Memory B cell (primary cell): ENCODE results near the gene AKNA.

Experiments used
- ATAC-seq: fragments of 150-1000 bp; cut with Tn5 transposase; 2 replicates; pipeline ENCODE4 v1.10.0; 2021; ENCODE audit warnings: low read depth, mild to moderate bottlenecking, moderate library complexity
- DNase-seq, 2 donors: peaks; one replicate each; pipeline ENCODE4 v3.0.0; 2022; ENCODE audit warnings: low spot score in 2 of 2
- H3K27ac Mint-ChIP-seq: one replicate; pipeline ENCODE4 v1.8.0; 2022; ENCODE audit warnings: mild to moderate bottlenecking, moderate library complexity, mixed read lengths
- H3K27me3 Mint-ChIP-seq: one replicate; pipeline ENCODE4 v1.8.0; 2022; ENCODE audit warnings: mixed read lengths
- H3K36me3 Mint-ChIP-seq: one replicate; pipeline ENCODE4 v1.8.0; 2022; ENCODE audit warnings: mild to moderate bottlenecking, mixed read lengths
- H3K4me1 Mint-ChIP-seq: one replicate; pipeline ENCODE4 v1.8.0; 2022; ENCODE audit warnings: mixed read lengths
- H3K4me3 Mint-ChIP-seq: one replicate; pipeline ENCODE4 v1.8.0; 2022; ENCODE audit warnings: mild to moderate bottlenecking, moderate library complexity, mixed read lengths
- H3K9me3 Mint-ChIP-seq: one replicate; pipeline ENCODE4 v1.8.0; 2022; ENCODE audit warnings: mixed read lengths

The AKNA gene

GRCh38 chr9:114300153-114300845 lies 87.5 kb downstream of the AKNA start:
- Mint-ChIP-seq H3K9me3 (peaks cover 6% of the 10 kb centered on the region), H3K4me3 (no peak overlapping the region), H3K27me3 (peaks cover 5% of the 10 kb centered on the region), H3K36me3 (no peaks in the 10 kb centered on the region), H3K4me1 (no peaks in the 10 kb centered on the region), H3K27ac (no peak overlapping the region)
- DNase-seq, result no peak
- no peak for ATAC-seq

DNA sequence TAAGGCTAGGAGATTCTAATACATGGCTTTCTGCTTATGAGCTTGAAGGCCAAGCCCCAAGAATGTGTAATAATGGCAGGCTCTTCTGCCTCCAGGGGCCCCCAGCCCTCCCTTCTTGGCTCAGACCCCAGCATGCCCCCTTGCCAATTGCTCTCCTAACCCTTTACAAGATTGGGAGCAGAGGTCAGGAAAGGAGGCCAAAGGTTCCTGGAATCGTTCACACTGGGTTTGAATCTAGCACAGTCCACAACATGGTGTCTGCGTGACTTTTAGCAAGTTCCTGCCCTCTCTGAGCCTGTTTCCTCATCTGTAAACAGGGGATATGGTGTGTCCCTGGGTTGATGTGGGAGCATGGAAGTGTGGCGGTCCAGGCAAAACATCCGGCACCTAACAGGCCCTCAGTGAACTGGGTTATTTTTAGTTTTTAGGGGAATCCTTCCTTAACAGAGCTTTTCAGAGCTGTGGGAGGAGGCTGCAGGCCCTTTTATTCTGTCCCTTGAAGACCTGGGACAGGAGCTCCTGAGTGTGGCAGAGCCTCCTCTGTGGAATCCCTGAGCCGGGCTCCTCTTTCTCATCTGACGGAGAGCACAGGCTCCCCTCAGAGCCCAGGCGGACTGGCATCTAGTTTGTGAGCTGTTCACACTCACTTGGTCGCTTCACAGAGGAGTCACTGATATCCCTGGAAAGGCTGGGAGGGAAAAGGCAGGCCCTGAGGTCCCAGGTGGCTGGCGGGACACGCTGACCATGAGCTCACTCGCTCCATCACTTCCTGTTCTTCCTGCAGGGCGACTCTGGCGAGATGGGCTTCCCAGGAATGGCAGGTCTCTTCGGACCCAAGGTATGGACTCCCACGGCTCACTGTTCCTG lies 88.3 kb downstream of the AKNA start:
- H3K27ac Mint-ChIP-seq, result no peak overlapping the region
- no peaks in the 10 kb centered on the region for H3K36me3 Mint-ChIP-seq
- ATAC-seq (no peak), DNase-seq (no peak)
- no peak overlapping the region for H3K4me3 Mint-ChIP-seq
- peaks cover 5% of the 10 kb centered on the region for H3K27me3 Mint-ChIP-seq
- H3K9me3 Mint-ChIP-seq, result peaks cover 10% of the 10 kb centered on the region
- no peaks in the 10 kb centered on the region for H3K4me1 Mint-ChIP-seq

GRCh38 chr9:114296338-114296737 lies 91.4 kb downstream of the AKNA start:
- H3K27ac Mint-ChIP-seq, result no peak overlapping the region
- DNase-seq (no peak), ATAC-seq (no peak)
- peaks cover 3% of the 10 kb centered on the region for H3K27me3 Mint-ChIP-seq
- H3K9me3 Mint-ChIP-seq, result peaks cover 10% of the 10 kb centered on the region
- no peaks in the 10 kb centered on the region for H3K4me1 Mint-ChIP-seq
- H3K36me3 Mint-ChIP-seq, result no peaks in the 10 kb centered on the region
- H3K4me3 Mint-ChIP-seq, result no peak overlapping the region

DNA sequence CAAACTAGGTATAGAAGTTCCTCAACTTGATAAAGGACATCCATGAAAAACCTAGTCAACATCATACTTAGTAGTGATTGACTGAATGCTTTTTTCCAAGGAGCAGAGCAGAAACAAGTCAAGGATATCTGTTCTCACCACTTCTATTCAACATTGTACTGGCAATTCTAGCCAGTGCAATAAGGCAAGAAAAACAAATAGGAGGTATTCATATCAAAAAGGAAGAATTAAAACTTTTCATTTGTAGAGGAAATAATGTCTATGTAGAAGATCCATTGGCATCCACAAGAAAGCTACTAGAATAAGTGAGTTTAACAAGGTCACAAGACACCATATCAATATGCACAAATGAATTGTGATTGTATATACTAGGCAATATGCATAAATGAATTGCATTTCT lies 93.1 kb downstream of the AKNA start:
- DNase-seq, result no peak
- no peak for ATAC-seq
- peaks cover 6% of the 10 kb centered on the region for H3K27me3 Mint-ChIP-seq
- no peaks in the 10 kb centered on the region for H3K36me3 Mint-ChIP-seq
- peaks cover 10% of the 10 kb centered on the region for H3K9me3 Mint-ChIP-seq
- no peak overlapping the region for H3K27ac Mint-ChIP-seq
- H3K4me1 Mint-ChIP-seq, result peaks cover 4% of the 10 kb centered on the region
- H3K4me3 Mint-ChIP-seq, result no peak overlapping the region

DNA sequence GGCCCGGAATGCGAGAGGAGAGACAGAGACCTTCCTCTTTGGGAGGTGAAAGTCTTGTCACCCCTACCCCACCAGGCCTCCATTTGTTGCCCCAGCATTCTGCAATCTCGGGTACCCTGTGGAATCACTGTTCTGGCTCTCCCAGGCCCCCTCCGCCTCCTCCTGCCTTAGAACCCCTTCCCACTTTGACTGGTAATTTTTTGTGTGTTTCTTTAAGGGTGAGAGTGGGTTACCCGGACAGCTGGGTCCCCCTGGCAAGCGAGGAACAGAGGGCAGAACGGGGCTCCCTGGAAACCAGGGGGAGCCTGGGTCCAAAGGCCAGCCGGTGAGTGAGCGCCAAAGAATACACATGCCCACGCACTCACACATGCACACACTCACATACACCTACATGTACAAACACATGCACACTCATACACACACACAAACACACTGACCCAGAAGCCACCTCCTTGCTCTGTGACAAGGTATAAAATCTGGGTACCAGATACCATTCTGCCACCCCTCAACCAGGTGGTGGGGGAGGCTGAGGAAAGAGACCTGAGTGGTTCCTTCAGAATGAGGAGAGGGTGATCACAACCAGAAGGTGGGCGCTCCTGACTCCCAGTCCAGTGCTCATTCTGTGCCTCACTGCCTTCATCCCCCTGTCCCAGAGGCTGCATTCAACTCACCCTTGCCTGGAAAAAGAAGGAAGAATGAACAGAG lies 95.7 kb downstream of the AKNA start:
- Mint-ChIP-seq H3K4me3 (no peak overlapping the region), H3K4me1 (peaks cover 4% of the 10 kb centered on the region), H3K27ac (no peak overlapping the region), H3K9me3 (peaks cover 10% of the 10 kb centered on the region), H3K36me3 (no peaks in the 10 kb centered on the region), H3K27me3 (peaks cover 6% of the 10 kb centered on the region)
- no peak for ATAC-seq
- DNase-seq, result no peak

DNA sequence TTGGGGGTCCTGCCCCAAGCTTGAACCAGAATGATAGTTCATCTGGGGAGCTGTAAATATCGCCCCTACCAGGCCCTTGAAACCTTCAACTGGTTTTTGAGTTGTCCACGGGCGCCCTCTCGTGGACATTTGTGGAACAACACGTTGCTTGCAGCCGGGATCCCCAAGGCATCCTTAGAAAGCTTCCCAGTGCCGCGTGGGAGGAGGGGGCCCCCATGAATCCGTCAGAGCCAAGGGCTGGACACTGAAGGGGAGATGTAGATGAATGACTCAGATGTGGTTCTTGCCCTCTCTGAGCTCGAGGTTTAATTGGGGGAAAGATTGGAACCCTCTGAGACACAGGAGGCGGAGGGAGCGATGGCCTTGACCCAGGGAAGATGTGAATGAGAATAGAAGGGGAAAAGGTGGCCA lies 96.7 kb downstream of the AKNA start:
- ATAC-seq (peak; percentile 48), DNase-seq (peak; percentile 71 to 76)
- peaks cover 6% of the 10 kb centered on the region for H3K27me3 Mint-ChIP-seq
- peaks cover 4% of the 10 kb centered on the region for H3K4me1 Mint-ChIP-seq
- no peak overlapping the region for H3K27ac Mint-ChIP-seq
- no peak overlapping the region for H3K4me3 Mint-ChIP-seq
- H3K9me3 Mint-ChIP-seq, result peaks cover 8% of the 10 kb centered on the region
- no peaks in the 10 kb centered on the region for H3K36me3 Mint-ChIP-seq

- H3K36me3 Mint-ChIP-seq, result no peaks in the 10 kb centered on the region
- peaks cover 8% of the 10 kb centered on the region for H3K27me3 Mint-ChIP-seq
- no peak overlapping the region for H3K4me3 Mint-ChIP-seq
- ATAC-seq, result no peak
- peaks cover 4% of the 10 kb centered on the region for H3K4me1 Mint-ChIP-seq
- peaks cover 4% of the 10 kb centered on the region for H3K9me3 Mint-ChIP-seq
- DNase-seq, result no peak
- no peak overlapping the region for H3K27ac Mint-ChIP-seq
Observed at GRCh38 chr9:114290561-114290986, 97.2 kb downstream of the AKNA start.

DNA sequence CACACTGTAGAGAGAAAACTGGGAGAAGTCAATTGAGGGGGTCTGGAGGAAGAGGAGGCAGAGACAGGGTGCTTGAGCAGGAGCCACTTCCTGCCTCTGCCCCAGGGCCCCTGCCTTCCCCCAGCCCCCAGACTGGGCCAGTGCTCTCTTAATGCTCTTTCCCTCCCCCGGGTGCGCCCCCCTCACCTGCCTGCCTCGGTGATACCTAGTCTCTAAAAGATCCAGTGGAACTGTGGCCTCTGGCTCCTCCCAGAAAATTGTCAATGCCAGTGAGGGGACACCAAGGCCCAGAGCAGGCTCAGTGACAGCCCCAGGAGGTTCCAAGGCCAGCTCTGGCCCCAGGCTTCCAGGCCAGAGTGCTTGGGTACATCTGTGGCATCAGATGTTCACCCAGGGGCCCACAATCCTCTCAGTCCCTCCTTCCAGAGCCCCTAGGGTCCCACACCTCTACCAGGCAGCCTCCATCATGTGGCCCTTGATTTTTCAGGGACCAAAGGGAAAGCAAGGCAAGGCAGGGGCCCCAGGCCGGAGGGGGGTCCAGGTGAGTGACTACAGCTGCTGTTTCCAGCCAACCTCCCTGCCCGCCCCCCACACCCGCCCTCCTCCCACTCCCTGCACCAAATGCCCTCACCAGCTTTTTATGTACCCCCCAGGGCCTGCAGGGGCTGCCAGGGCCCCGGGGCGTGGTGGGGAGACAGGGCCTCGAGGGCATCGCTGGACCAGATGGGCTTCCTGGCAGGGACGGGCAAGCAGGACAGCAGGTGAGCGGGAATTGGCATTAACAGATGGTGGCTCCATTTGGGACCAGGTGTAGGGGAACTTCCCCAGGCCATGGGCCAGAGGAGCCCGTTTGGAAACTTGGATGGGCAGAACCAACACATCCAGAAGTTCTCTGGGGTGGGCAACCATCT lies 98.0 kb downstream of the AKNA start:
- Mint-ChIP-seq H3K27ac (no peak overlapping the region), H3K9me3 (no peaks in the 10 kb centered on the region), H3K4me3 (no peak overlapping the region), H3K36me3 (no peaks in the 10 kb centered on the region), H3K4me1 (peaks cover 4% of the 10 kb centered on the region), H3K27me3 (peaks cover 10% of the 10 kb centered on the region)
- DNase-seq (no peak), ATAC-seq (no peak)

DNA sequence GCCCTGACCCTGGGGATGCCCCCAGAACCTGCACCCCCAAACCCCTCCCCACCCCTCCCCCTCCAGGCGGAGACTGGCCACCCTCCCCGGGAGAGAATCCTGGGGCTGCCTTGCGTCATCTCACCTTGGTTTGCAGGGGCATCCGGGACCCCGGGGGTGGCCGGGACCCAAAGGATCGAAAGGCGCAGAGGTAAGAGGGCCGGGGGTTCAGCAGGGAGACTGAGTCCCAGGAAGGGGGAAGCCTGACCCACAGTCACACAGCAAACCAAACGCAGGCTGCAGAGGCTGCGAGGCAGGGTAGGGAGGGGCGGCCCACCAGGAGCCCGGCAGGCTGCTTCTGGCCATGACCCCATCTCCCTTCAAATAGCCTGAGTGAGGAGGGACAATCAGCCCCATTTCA lies 98.7 kb downstream of the AKNA start:
- Mint-ChIP-seq H3K27me3 (peaks cover 10% of the 10 kb centered on the region), H3K4me1 (peaks cover 4% of the 10 kb centered on the region), H3K36me3 (no peaks in the 10 kb centered on the region), H3K27ac (no peak overlapping the region), H3K4me3 (no peak overlapping the region), H3K9me3 (no peaks in the 10 kb centered on the region)
- DNase-seq (no peak), ATAC-seq (no peak)

DNA sequence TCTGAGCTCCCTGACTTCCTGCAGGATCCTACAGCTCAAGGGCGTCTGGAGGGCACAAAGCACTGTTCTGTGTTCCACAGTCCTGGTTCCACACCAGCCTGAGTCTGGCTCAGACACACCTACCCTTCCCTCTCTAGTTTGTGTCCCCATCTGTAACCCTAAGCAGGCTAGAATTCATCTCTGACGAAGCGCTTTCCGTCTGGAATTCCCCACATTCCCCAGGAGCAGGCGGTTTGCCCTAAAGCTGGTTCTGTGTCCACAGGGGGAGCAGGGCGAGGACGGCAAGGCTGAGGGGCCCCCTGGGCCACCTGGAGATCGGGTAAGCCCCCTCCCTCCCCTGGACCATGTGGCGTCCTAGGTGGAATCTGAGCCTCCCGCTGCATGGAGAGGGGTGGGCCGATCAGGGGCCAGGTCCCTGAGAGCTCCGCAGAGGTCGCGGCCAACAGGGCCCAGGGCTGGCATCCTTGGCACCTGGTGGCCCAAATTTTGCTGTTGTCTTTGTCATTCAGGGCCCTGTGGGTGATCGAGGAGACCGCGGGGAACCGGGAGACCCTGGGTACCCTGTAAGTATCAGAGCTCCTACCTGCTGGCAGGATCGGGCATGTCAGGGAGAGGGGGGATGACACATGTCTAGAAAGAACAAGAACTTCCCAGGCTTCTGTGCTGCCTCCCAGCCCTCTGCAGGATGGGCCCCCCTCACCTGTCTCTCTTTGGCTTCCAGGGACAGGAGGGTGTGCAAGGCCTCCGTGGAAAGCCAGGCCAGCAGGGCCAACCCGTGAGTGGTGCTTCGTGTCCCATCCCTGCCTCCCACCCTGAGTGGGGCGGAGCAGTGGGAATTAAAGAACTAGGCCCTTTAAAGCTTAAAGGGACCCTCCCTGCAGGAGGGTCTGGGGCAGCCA lies 99.3 kb downstream of the AKNA start:
- H3K36me3 Mint-ChIP-seq, result no peaks in the 10 kb centered on the region
- peaks cover 11% of the 10 kb centered on the region for H3K27me3 Mint-ChIP-seq
- H3K27ac Mint-ChIP-seq, result no peak overlapping the region
- DNase-seq (no peak), ATAC-seq (no peak)
- H3K4me3 Mint-ChIP-seq, result no peak overlapping the region
- H3K9me3 Mint-ChIP-seq, result no peaks in the 10 kb centered on the region
- peaks cover 4% of the 10 kb centered on the region for H3K4me1 Mint-ChIP-seq

- H3K36me3 Mint-ChIP-seq, result no peaks in the 10 kb centered on the region
- H3K4me3 Mint-ChIP-seq, result no peak overlapping the region
- H3K9me3 Mint-ChIP-seq, result no peaks in the 10 kb centered on the region
- H3K4me1 Mint-ChIP-seq, result peaks cover 4% of the 10 kb centered on the region
- H3K27ac Mint-ChIP-seq, result no peak overlapping the region
- ATAC-seq (no peak), DNase-seq (no peak)
- H3K27me3 Mint-ChIP-seq, result peaks cover 11% of the 10 kb centered on the region
Observed at GRCh38 chr9:114287763-114288192, 100.0 kb downstream of the AKNA start.

DNA sequence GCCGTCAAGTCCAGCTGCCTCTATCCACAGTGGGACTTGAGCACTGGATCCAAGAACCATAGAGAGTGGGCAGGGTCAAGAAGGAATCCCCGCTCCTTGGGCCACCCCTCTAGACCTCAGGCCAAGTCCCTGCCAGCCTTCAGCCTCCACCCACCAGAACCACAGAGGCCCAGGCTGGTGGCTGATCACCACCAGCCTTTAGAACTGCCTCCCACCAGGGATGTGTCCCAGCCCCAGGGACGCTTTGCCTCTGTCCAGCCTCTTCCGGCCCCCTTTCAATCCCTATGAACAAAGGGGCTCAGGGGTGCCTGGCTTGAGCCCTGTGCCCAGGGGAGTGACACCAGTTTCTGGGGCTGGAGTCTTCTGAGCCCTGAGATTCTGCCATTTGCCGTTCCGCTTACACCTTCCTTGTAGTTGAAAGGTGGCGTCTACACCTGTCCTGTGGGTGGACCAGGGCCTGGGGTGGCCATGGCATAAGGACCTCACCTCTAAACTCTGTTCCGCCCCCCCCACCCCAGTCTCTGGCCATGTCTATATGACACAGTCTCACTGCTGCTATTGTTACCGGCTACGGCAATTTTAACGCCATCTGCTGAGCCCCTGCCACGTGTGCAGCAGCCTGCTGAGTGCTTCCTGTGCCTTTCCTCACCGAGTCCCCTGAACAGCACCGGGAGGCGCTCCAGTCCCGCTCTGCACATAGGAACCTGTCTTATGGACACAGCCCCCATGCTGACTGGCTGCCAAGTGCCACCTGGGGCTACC lies 100.6 kb downstream of the AKNA start:
- H3K9me3 Mint-ChIP-seq, result no peaks in the 10 kb centered on the region
- H3K27me3 Mint-ChIP-seq, result peaks cover 11% of the 10 kb centered on the region
- H3K27ac Mint-ChIP-seq, result no peak overlapping the region
- H3K4me1 Mint-ChIP-seq, result peaks cover 4% of the 10 kb centered on the region
- DNase-seq (no peak), ATAC-seq (no peak)
- H3K4me3 Mint-ChIP-seq, result no peak overlapping the region
- H3K36me3 Mint-ChIP-seq, result no peaks in the 10 kb centered on the region
